Tibial nerve (tissue), 3 donors: ENCODE results near the gene HIBADH.

Experiments
- POLR2A ChIP-seq, 2 donors: fragments of 450-650 bp; IDR thresholded peaks; one replicate each; pipeline ENCODE4 v1.6.1; 2017; ENCODE audit warnings: antibody characterized with exemption in 2 of 2, mild to moderate bottlenecking in 2 of 2, moderate library complexity in 2 of 2
- TF ChIP-seq, protein P1 (sequence below), 5 experiments: fragments of 200-600 bp in 3 of 5; fragments of 450-650 bp in 2 of 5; sonication (generic) in 3 of 5; IDR thresholded peaks; one replicate each; pipeline ENCODE4 v1.5.1; 2016 to 2019; ENCODE audit warnings: antibody characterized with exemption in 5 of 5, mild to moderate bottlenecking in 3 of 5, moderate library complexity in 2 of 5

- TF ChIP-seq, protein P1, sequence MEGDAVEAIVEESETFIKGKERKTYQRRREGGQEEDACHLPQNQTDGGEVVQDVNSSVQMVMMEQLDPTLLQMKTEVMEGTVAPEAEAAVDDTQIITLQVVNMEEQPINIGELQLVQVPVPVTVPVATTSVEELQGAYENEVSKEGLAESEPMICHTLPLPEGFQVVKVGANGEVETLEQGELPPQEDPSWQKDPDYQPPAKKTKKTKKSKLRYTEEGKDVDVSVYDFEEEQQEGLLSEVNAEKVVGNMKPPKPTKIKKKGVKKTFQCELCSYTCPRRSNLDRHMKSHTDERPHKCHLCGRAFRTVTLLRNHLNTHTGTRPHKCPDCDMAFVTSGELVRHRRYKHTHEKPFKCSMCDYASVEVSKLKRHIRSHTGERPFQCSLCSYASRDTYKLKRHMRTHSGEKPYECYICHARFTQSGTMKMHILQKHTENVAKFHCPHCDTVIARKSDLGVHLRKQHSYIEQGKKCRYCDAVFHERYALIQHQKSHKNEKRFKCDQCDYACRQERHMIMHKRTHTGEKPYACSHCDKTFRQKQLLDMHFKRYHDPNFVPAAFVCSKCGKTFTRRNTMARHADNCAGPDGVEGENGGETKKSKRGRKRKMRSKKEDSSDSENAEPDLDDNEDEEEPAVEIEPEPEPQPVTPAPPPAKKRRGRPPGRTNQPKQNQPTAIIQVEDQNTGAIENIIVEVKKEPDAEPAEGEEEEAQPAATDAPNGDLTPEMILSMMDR (IDR thresholded peaks at IDR 0.05) = no peak
- no peak for TF ChIP-seq POLR2A (IDR thresholded peaks at IDR 0.05)
These were observed 27.0 kb downstream of the HIBADH start for GRCh38 chr7:27635728-27636127.
